Measurements from ENCODE around the gene TACC2.
A peak's percentile ranks its signal among the peaks of the same experiment; 100 is the strongest.

The TACC2 gene

GRCh38 chr10:122171302-122172075 lies 182.5 kb downstream of the TACC2 start:
- DNase-seq = no peak

DNA sequence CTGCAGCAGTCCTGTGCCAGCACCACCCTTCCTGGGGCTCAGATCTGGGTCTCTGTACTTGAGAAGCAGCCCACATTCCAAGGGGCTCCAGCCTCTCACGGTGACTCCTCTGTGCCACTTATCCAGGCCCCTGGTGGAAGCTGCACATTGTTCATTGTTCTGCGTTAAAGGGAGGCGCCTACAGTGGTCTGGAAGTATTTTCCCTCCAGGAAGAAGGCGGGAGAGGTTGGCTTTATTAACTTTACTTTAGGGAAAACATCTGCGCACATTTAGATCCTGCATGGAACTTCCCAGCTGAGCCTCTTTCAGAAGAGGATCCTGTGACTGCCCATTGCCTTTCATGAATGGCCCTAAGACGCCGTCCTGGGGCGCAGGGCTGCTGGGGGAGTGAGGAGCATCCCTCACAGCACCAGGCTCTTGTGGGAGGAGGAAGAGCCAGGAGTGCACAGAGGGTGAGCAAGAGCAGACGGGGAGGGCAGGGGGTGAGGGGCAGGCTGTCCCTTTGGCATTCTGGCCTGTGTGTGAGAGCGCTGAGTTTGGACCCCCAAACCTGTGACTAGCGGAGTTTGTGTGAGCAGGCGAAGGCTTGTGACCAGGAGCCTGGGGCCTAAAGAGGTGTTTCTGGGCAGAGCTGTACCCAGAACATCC lies 183.5 kb downstream of the TACC2 start:
- DNase-seq = no peak

GRCh38 chr10:122173337-122173736 lies 184.4 kb downstream of the TACC2 start:
- DNase-seq = no peak

- no peak for DNase-seq
Observed at GRCh38 chr10:122173766-122174435, 184.9 kb downstream of the TACC2 start.

GRCh38 chr10:122176232-122177213 lies 187.6 kb downstream of the TACC2 start:
- DNase-seq = no peak

- no peak for DNase-seq
Observed at GRCh38 chr10:122178655-122179054, 189.7 kb downstream of the TACC2 start.

- DNase-seq = no peak
Observed at GRCh38 chr10:122181041-122181732, 192.2 kb downstream of the TACC2 start.

- no peak for DNase-seq
Observed at GRCh38 chr10:122181876-122182275, 192.9 kb downstream of the TACC2 start.

DNA sequence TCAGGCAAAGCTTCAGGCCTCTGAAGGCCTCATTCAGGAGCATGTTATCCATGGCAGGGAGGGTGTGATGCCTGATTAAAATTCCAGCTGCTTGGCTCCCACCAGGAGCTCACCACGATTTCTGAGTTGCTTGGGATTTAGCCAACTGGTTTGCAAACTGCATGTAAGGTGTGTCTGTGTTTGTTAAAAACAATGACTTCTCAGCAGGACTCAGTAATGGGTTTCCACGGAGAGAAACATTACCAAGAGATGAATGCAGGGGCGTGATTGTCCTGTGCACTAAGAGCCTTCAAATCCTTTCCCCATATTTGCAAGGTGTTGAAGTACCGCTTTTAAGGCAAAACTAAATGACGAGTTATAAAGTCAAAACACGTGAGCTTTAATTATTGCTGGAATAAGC lies 193.3 kb downstream of the TACC2 start:
- DNase-seq = peak; percentile 92

- no peak for DNase-seq
Observed at GRCh38 chr10:122184254-122184653, 195.3 kb downstream of the TACC2 start.

GRCh38 chr10:122185643-122186042 lies 196.7 kb downstream of the TACC2 start:
- no peak for DNase-seq

DNA sequence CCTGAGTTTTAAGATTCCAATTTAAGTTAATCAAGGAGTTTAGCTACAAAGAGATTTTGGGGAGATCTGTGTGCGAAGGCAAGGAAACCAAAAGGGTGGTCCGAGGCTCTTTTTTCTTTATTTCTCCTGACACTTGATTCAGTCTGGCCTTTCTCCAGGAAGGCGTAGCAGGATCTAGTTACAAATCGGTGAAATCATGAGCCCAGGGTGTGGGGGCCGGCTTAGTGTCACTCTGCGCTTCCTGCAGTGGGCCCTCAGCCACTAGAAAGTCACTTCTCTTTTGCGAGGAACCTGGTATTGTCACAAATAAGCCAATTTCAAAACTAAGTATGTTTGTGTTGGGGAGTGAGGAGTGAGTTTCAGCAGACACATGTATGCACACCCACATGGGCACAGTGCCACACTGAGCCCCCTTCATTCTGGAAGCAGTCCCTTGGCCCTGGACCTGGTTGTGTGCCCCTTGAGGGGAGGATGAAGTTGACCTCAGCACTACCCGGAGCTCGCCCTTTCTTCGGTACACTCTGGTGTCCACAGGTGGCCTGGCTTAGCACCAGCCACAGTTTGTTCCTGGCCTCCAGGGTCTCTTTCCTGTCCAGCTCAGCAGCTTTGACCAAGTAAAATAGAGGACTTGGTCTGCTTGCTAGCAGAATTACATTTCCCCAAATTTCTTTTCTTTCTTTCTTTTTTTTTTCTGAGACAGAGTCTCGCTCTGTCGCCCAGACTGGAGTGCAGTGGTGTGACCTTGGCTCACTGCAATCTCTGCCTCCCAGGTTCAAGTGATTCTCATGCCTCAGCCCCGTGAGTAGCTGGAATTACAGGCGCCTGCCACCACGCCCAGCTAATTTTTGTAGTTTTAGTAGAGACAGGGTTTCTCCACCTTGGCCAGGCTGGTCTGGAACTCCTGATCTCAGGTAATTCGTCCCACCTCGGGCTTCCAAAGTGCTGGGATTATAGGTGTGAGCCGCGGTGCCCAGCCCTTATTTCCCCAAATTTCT lies 198.2 kb downstream of the TACC2 start:
- DNase-seq = no peak

DNA sequence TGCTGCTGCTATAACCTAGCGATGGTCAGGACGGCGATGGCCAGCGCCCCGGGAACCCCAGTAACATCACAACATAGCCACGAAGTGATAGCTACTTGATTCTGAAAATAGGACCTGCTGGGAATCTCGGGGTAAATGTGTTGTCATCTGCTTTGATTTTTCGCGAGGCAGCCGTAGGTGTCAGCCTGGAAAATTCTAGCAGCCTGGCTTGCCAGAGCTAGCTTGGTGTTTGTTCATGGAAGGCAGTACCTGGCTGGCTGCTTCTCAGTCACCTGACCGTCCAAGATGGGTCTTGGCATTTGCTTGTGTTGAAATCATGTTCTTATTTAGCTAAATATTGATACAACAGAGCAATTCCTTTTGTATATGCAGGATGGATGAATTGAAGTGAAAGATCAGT lies 199.7 kb downstream of the TACC2 start:
- DNase-seq = no peak

DNA sequence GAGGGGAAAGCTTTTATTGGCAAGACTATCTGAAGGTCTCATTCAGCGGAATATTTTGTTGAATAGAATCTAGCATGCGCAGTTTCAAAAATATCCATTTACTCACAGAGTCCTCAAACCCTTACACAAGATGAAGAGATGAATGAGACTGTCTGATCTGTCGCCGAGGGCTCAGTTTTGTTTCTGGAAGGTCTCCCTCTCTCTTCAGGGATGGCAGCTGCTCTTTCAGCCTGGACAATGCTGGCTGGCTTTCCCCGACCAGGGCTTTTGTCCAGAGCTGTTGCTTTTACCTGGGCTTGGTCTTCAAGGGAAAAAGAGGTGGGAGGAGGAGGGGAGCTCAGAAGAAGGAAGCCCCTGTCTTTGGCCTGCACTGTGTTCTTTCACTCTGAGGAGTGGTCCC lies 200.2 kb downstream of the TACC2 start:
- DNase-seq = no peak

DNA sequence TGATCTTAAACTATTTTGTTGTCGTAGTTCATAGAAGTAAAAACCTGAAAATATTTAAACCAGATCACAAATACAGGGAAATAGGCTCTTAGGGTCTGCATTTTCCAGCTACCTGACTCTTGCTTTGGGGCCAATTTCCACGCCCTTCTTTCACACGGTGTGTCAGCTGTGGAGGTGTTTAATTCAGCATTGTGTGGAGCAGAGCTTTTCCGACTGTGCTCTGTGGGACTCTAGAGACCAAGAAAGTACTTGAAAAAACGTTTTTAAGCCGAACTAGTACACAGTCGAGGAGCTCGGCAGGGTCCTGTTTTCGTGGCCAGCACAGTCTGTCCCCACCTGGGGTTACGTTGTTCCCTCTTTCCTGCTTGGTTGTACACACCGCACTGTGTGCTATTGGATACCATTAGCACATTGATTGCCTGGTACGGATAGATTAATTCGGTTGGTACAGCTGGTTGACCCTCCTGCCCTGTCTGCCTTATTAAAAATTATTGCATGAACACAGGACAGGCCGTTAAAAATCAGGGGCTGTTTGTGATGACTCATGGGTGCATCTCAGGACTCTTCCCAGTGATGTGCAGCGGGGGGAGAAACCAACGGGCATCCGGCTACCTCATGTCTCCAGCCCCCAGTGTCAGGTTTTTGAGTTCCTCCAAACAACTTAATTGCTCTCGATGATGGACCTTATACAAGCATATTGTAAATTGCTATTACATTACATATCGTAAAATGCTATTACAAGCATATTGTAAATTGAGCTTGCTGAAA lies 201.4 kb downstream of the TACC2 start:
- no peak for DNase-seq

GRCh38 chr10:122191936-122192541 lies 203.1 kb downstream of the TACC2 start:
- no peak for DNase-seq

DNA sequence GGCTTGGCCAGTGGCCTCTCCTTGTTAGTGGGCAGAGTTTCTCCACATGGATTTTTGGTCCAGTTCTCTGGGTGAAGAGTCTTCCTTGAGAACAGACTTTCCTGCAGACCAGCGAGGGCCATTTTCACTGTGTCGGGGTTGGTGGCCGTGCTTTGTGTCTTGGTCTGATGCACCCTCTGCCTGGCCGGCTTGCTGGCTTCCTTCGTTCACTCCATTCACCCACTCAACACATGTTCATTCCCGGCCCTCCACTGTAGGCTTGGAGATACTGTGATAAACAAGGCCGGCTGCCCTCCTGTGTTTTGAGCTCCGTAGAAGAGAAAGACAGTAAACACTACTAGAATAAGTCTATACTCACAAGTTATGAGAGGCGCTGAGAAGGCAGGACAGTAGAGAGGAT lies 205.3 kb downstream of the TACC2 start:
- DNase-seq = no peak

DNA sequence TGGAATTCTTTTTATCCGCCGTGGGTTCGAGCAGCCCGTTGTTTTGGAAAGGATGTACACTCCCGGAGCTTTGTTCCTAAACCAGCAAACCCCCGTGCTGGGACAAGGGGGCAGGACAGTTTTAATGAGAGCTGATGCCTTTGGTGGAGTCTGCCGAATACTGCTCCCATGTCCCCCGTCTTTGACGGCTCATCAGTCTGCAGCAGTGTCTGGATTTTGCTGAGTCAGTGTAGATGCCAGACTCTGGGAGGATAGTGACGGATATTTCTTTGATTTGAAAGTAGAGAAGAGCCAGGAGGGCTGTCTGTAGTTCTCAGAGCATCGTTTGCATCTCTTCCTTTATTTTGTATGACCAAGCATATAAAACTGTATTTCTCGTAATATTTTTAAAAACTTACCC lies 207.3 kb downstream of the TACC2 start:
- DNase-seq = no peak

GRCh38 chr10:122197611-122198222 lies 208.8 kb downstream of the TACC2 start:
- no peak for DNase-seq
